SK-N-SH treated with all-trans-retinoic acid at 6 μM for 48 hours (cell line): ENCODE data around the gene GPC5.

Experiments
- ARNTL ChIP-seq: fragments of 450-650 bp; formaldehyde crosslinking; IDR thresholded peaks from 2 replicates; pipeline ENCODE4 v1.5.0; 2020; ENCODE audit warnings: low read depth, mild to moderate bottlenecking, moderate library complexity, borderline replicate concordance
- GLIS3 ChIP-seq: fragments of 250-450 bp; sonication (Bioruptor Pico); IDR thresholded peaks from 2 replicates; pipeline ENCODE4 v1.5.0; 2020; ENCODE audit warnings: mild to moderate bottlenecking, moderate library complexity
- POU6F1 ChIP-seq: fragments of 250-450 bp; sonication (Bioruptor Pico); IDR thresholded peaks from 2 replicates; pipeline ENCODE4 v1.8.0; 2021; ENCODE audit warnings: low read depth, mild to moderate bottlenecking, moderate library complexity, borderline replicate concordance
- RARB ChIP-seq: fragments of 250-450 bp; sonication (Bioruptor Pico); IDR thresholded peaks from 2 replicates; pipeline ENCODE4 v1.8.0; 2021; ENCODE audit warnings: mild to moderate bottlenecking, moderate library complexity
- ZFP30 ChIP-seq: fragments of 450-650 bp; formaldehyde crosslinking; IDR thresholded peaks from 2 replicates; pipeline ENCODE4 v1.5.0; 2022; ENCODE audit warnings: mild to moderate bottlenecking, moderate library complexity

- no peak for TF ChIP-seq RARB
- no peak for TF ChIP-seq ZFP30 (CRISPR knock-in tag)
- TF ChIP-seq GLIS3 (CRISPR knock-in tag), result no peak
- no peak for TF ChIP-seq ARNTL
- no peak for TF ChIP-seq POU6F1
These were observed 195.6 kb downstream of the GPC5 start for GRCh38 chr13:91594061-91594460.
